ENCODE data around the gene TTC7B. TPM values are rescaled to one million over a fixed set of nuclear protein-coding genes. Genes with fewer than 3 reads are reported as not detected.
A peak's percentile ranks its signal among the peaks of the same experiment; 100 is the strongest.

The TTC7B gene
- total and polyA plus RNA-seq, 2 experiments from 2014 or later, result 7.9 to 28.6 TPM

- TF ChIP-seq REST (IDR thresholded peaks at IDR 0.05; ENCODE audit: unreplicated experiment), result no peak
- no peak for TF ChIP-seq CREB1 (CRISPR knock-in tag; IDR thresholded peaks at IDR 0.05; ENCODE audit: low read depth)
- TF ChIP-seq CTCF (conservative IDR thresholded peaks at IDR 0.05; ENCODE audit: low read depth in 2 of 2), result no peak
Observed at GRCh38 chr14:90491911-90492531, 324.2 kb downstream of the TTC7B start (continued).

DNA sequence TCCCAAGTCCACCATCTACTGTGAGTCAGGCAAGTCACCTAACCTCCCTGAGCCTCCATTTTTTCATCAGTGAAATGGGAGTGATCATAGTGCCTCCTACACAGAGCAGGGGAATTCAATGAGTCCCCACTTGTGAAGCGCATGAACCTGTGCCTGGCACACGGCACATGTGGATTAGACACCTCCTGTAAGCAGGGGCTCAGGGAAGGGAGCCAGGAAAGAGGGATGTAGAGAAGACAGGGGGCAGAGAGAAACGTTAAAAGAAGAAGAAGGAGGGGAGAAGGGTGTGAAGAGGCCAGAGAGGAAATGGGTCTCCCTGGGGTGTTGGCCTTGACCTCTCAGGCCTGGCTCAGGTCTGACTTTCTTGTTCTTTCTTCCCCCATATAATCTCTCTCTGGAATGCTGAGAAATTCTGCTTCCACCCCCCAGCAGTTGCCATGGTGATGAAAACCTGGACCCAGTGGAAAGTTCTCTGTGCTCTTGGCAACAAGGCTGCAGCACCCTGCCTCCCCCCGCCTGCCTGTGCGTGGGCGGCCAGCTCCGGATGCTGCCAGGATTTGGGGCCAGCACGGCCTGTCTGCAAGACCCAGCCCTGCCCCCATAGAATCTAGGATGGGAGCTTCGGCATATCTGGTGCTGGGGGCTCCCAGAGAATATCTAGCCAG, 324.9 kb downstream of the TTC7B start:
- Mint-ChIP-seq H3K36me3 (ENCODE audit: low read depth) (no peaks in the 10 kb centered on the region; the same call in 2 of the 3 replicates), H3K9me3 (no peaks in the 10 kb centered on the region), H3K4me1 (peaks cover 16% of the 10 kb centered on the region), H3K27me3 (ENCODE audit: insufficient read depth, low read depth, poor library complexity) (peaks cover 22% of the 10 kb centered on the region), H3K27ac (no peak overlapping the region), H3K4me3 (no peak overlapping the region)
- Histone ChIP-seq H3K9me2 (ENCODE audit: insufficient read depth) (0 out of 2 replicates have a peak, but pooled peaks cover 8% of the 10 kb centered on the region), H3K4me1 (ENCODE audit: insufficient read depth) (peaks cover 14% of the 10 kb centered on the region), H3K36me3 (ENCODE audit: insufficient read depth) (no peaks in the 10 kb centered on the region), H3K4me2 (no peak overlapping the region; the same call in 1 of the 2 replicates), H3K4me3 (no peak overlapping the region), H3F3A (replicated peaks; ENCODE audit: low read depth) (no peaks in the 10 kb centered on the region), H3K79me2 (replicated peaks; ENCODE audit: insufficient read depth) (no peaks in the 10 kb centered on the region), H2AFZ (peak overlapping the region; percentile 69; the same call in 1 of the 2 replicates), H3K27ac (ENCODE audit: low read depth) (no peak overlapping the region), H4K20me1 (replicated peaks; ENCODE audit: insufficient read depth) (no peaks in the 10 kb centered on the region), H3K27me3 (ENCODE audit: insufficient read depth) (no peaks in the 10 kb centered on the region)
- DNase-seq (ENCODE audit: low spot score) (no peak), ATAC-seq (peak; percentile 42)
- TF ChIP-seq JUNB (IDR thresholded peaks at IDR 0.05; ENCODE audit: unreplicated experiment), result no peak
- no peak for TF ChIP-seq EZH2phosphoT487 (IDR thresholded peaks at IDR 0.05; ENCODE audit: unreplicated experiment)
- no peak for TF ChIP-seq REST (IDR thresholded peaks at IDR 0.05; ENCODE audit: unreplicated experiment)
- TF ChIP-seq CTCF (conservative IDR thresholded peaks at IDR 0.05; ENCODE audit: low read depth in 2 of 2), result no peak
- no peak for TF ChIP-seq STAT1 (IDR thresholded peaks at IDR 0.05; ENCODE audit: unreplicated experiment)
- no peak for TF ChIP-seq CREB1 (CRISPR knock-in tag; IDR thresholded peaks at IDR 0.05; ENCODE audit: low read depth)

Data from GM23338 (cell line).